ENCODE data around the gene RPS6KA5.

The RPS6KA5 gene

GRCh38 chr14:91092073-91092472 is 31.6 kb upstream of the RPS6KA5 start:
- H3K27ac ChIP-seq: no peak overlapping the region
- no peak for TF ChIP-seq CTCF (conservative IDR thresholded peaks at IDR 0.05)

- no peak for TF ChIP-seq CTCF (conservative IDR thresholded peaks at IDR 0.05)
- H3K27ac ChIP-seq: no peak overlapping the region
Observed at GRCh38 chr14:91090743-91091142, 30.3 kb upstream of the RPS6KA5 start.

- H3K27ac ChIP-seq: no peak overlapping the region
- TF ChIP-seq CTCF (conservative IDR thresholded peaks at IDR 0.05): no peak
Observed at GRCh38 chr14:91089958-91090535, 29.6 kb upstream of the RPS6KA5 start.

- no peak overlapping the region for H3K27ac ChIP-seq
- no peak for TF ChIP-seq CTCF (conservative IDR thresholded peaks at IDR 0.05)
Observed at GRCh38 chr14:91088585-91089235, 28.3 kb upstream of the RPS6KA5 start.

GRCh38 chr14:91087470-91087869 is 27.0 kb upstream of the RPS6KA5 start:
- H3K27ac ChIP-seq: peak overlapping the region; percentile 65

DNA sequence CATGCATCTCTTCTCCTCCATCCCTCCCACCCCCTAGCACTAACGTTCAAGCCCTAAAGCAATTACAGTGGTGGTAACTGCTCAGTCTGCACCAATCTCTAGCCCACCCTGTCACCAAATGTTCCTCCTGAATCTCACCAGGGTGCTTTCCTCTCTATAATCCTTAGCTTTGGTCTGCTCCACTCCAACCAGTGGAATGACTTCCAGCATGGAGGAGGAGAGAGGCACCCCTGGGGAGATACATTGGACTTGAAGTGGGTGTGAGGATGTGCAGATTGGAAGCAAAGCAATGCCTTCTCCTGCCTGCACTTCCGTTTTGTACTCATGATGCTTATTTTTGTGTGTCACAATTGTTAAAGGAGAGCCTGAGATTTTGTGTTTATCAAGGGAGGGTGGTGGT is 24.1 kb upstream of the RPS6KA5 start:
- no peak overlapping the region for H3K27ac ChIP-seq
- TF ChIP-seq CTCF (conservative IDR thresholded peaks at IDR 0.05): no peak

DNA sequence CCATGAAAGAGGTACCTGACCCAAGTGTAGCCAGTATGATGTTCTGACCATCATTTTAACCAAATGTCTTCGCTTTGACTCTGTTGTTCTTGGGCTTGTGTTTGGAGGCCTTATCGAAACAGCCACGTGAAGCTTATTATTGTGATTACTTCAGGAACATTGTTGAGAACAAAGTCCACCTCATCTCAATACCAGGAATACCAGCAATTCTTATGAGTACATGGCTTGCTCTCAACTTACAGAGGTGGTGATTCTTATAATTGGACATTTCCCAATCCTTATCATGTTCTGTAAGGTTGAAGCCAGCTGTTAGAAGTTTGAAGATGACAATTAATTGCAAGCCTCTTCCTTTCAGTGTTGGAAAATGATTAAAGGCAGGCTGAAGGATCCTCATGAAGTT is 21.8 kb upstream of the RPS6KA5 start:
- TF ChIP-seq CTCF (conservative IDR thresholded peaks at IDR 0.05): no peak
- no peak overlapping the region for H3K27ac ChIP-seq

DNA sequence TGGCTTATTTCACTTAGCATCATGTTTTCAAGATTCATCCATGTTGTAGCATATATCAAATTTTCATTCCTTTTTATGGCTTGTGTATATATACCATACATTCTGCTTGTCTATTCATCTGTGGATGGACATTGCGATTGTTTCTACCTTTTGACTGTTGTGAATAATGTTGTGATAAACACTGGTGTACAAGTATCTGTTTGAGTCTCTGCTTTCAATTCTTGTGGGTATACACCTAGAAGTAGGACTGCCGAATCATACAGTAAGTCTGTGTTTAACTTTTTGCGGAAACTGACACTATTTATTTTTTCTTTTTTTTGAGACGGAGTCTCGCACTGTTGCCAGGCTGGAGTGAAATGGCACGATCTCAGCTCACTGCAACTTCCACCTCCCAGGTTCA is 19.6 kb upstream of the RPS6KA5 start:
- no peak overlapping the region for H3K27ac ChIP-seq
- TF ChIP-seq CTCF (conservative IDR thresholded peaks at IDR 0.05): no peak

All from VCaP (cell line).